Ascending aorta (tissue), 2 donors: ENCODE measurements around the gene TBC1D22B. TPM values are rescaled to one million over a fixed set of nuclear protein-coding genes. Genes with fewer than 3 reads are reported as not detected.
A peak's percentile ranks its signal among the peaks of the same experiment; 100 is the strongest.

Experiments
- DNase-seq, 2 donors: peaks; one replicate each; pipeline ENCODE4 v3.0.0-alpha.2; 2019; ENCODE audit warnings: low spot score in 2 of 2
- H3K27ac ChIP-seq, 2 donors: fragments of 200-600 bp; sonication (generic); one replicate each; pipeline ENCODE4 v1.5.1; 2016 to 2017; ENCODE audit warnings: mild to moderate bottlenecking in 1 of 2
- H3K27me3 ChIP-seq: fragments of 200-600 bp; sonication (generic); one replicate; pipeline ENCODE4 v1.5.1; 2017
- H3K36me3 ChIP-seq, 2 donors: fragments of 200-600 bp; sonication (generic); one replicate each; pipeline ENCODE4 v1.5.1; 2016
- H3K4me1 ChIP-seq, 2 donors: fragments of 200-600 bp; sonication (generic); one replicate each; pipeline ENCODE4 v1.5.1; 2016 to 2017; ENCODE audit warnings: mild to moderate bottlenecking in 1 of 2
- H3K4me3 ChIP-seq, 2 donors: fragments of 200-600 bp; sonication (generic); one replicate each; pipeline ENCODE4 v1.5.1; 2016 to 2017; ENCODE audit warnings: mild to moderate bottlenecking in 1 of 2
- H3K9me3 ChIP-seq, 2 donors: fragments of 200-600 bp; sonication (generic); one replicate each; pipeline ENCODE4 v1.5.1; 2016
- CTCF ChIP-seq, 3 experiments: fragments of 200-600 bp in 2 of 3; fragments of 450-650 bp in 1 of 3; sonication (generic) in 2 of 3; IDR thresholded peaks; one replicate each; pipeline ENCODE4 v1.5.1; 2016 to 2019; ENCODE audit warnings: antibody characterized with exemption in 3 of 3, mild to moderate bottlenecking in 1 of 3, moderate library complexity in 1 of 3
- intact Hi-C: fragments of 100-400 bp; cut with DNase I; formaldehyde crosslinking; loops from one replicate; pipeline ENCODE4 v1.15.1; 2023
- total RNA-seq: library from RNA; depleted of rRNA; stranded (reverse); fragments of >200 nt; gene quantifications from one replicate; pipeline ENCODE4 v1.1.0, GENCODE V29; 2016

The TBC1D22B gene
- total RNA-seq, 1 donor from 2014 or later, result 11.1 TPM

DNA sequence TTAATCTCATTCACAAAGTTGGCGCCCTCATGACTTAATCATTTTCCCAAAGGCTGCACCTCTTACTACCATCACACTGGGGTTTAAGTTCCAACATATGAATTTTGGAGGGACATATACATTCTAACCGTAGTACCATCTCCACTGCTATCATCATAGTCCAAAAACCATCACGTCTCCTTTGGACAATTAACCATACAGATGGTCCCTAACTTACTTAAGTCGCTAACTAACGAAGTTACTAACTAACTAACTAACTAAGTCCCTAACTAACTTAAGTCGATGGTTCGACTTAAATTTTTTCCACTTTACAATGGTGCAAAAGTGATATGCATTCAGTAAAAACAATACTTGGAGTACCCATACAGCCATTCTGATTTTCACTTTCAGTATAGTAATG lies 24.0 kb upstream of the TBC1D22B start:
- H3K9me3 ChIP-seq, result no peaks in the 10 kb centered on the region
- no peak overlapping the region for H3K4me3 ChIP-seq
- no peaks in the 10 kb centered on the region for H3K27me3 ChIP-seq
- no peak overlapping the region for H3K27ac ChIP-seq
- no peaks in the 10 kb centered on the region for H3K36me3 ChIP-seq
- peaks cover 0 to under 1% of the 10 kb centered on the region in 2 donors for H3K4me1 ChIP-seq
- intact Hi-C loops, result no loop called here
- DNase-seq, result no peak
- no peak for TF ChIP-seq CTCF (IDR thresholded peaks at IDR 0.05)

DNA sequence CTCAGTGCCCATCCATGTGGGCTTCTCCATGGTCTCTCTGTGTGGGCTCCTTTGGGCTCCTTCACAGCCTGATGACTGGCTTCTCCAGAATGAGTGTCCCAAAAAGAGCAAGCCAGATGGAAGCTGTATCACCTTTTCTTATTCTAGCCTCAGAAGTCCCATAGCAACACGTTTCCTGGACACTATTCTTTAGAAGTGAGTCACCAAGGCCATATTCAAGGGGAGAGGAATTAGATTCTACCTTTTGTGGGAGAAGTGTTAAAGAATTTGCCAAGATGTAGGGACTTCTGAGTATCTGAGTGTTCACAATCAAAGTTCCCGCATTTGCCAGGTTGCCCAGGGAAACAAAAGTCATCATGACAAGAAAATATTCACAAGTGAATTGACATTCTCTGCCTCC lies 20.7 kb upstream of the TBC1D22B start:
- no peaks in the 10 kb centered on the region for H3K36me3 ChIP-seq
- no peak for DNase-seq
- no peaks in the 10 kb centered on the region for H3K9me3 ChIP-seq
- TF ChIP-seq CTCF (IDR thresholded peaks at IDR 0.05), result no peak
- peak overlapping the region; percentile 20 to 29 for H3K27ac ChIP-seq
- peaks cover 0 to 26% of the 10 kb centered on the region in 2 donors for H3K4me1 ChIP-seq
- intact Hi-C loops, result loop anchor here (2.0 kb wide), 1 partner anchor 14 kb away; no protein-coding TSS in a partner anchor
- H3K4me3 ChIP-seq, result no peak overlapping the region
- H3K27me3 ChIP-seq, result no peaks in the 10 kb centered on the region

- no peak for TF ChIP-seq CTCF (IDR thresholded peaks at IDR 0.05)
- peaks cover 0 to 28% of the 10 kb centered on the region in 2 donors for H3K4me1 ChIP-seq
- no peaks in the 10 kb centered on the region for H3K36me3 ChIP-seq
- H3K4me3 ChIP-seq, result no peak overlapping the region
- no peak for DNase-seq
- peak overlapping the region in 1 of 2 donors; percentile 93 for H3K27ac ChIP-seq
- H3K27me3 ChIP-seq, result no peaks in the 10 kb centered on the region
- no peaks in the 10 kb centered on the region for H3K9me3 ChIP-seq
- intact Hi-C loops, result loop anchor here (2.0 kb wide), 1 partner anchor 15 kb away; no protein-coding TSS in a partner anchor
These were observed 19.8 kb upstream of the TBC1D22B start for GRCh38 chr6:37237789-37238188.

GRCh38 chr6:37238381-37238780 lies 19.2 kb upstream of the TBC1D22B start:
- Histone ChIP-seq H3K27me3 (no peaks in the 10 kb centered on the region), H3K27ac (peak overlapping the region; percentile 90 to 93), H3K4me1 (peaks cover 0 to 33% of the 10 kb centered on the region in 2 donors), H3K36me3 (no peaks in the 10 kb centered on the region), H3K4me3 (no peak overlapping the region), H3K9me3 (no peaks in the 10 kb centered on the region)
- TF ChIP-seq CTCF (IDR thresholded peaks at IDR 0.05), result no peak
- intact Hi-C loops, result no loop called here
- no peak for DNase-seq

GRCh38 chr6:37239526-37239925 lies 18.0 kb upstream of the TBC1D22B start:
- no peaks in the 10 kb centered on the region for H3K36me3 ChIP-seq
- DNase-seq, result no peak
- no peak overlapping the region for H3K4me3 ChIP-seq
- H3K27me3 ChIP-seq, result no peaks in the 10 kb centered on the region
- intact Hi-C loops, result no loop called here
- TF ChIP-seq CTCF (IDR thresholded peaks at IDR 0.05), result no peak
- peak overlapping the region; percentile 90 to 93 for H3K27ac ChIP-seq
- no peaks in the 10 kb centered on the region for H3K9me3 ChIP-seq
- peaks cover 9 to 42% of the 10 kb centered on the region in 2 donors for H3K4me1 ChIP-seq
